ENCODE data around the gene WFIKKN2.
"Not testable (repeated sequence)": the region's sequence is repeated elsewhere in the genome, so short reads cannot be mapped to it uniquely, and the experiment has no call there.

The WFIKKN2 gene

GRCh38 chr17:50858486-50859225 is 23.3 kb downstream of the WFIKKN2 start:
- DNase-seq: no peak

- DNase-seq: not testable (repeated sequence)
These were observed 24.3 kb downstream of the WFIKKN2 start for GRCh38 chr17:50859727-50860126.

- DNase-seq: no peak
These were observed 25.9 kb downstream of the WFIKKN2 start for GRCh38 chr17:50861334-50861676.

GRCh38 chr17:50861822-50862528 is 26.6 kb downstream of the WFIKKN2 start:
- no peak for DNase-seq

GRCh38 chr17:50863221-50863843 is 27.9 kb downstream of the WFIKKN2 start:
- DNase-seq: peak; percentile 51

- DNase-seq: no peak
These were observed 28.5 kb downstream of the WFIKKN2 start for GRCh38 chr17:50863931-50864330.

- DNase-seq: no peak
These were observed 29.3 kb downstream of the WFIKKN2 start for GRCh38 chr17:50864747-50865059.

GRCh38 chr17:50865060-50865867 is 29.9 kb downstream of the WFIKKN2 start:
- DNase-seq: peak; percentile 59

- DNase-seq: no peak
These were observed 30.5 kb downstream of the WFIKKN2 start for GRCh38 chr17:50865868-50866260.

GRCh38 chr17:50866261-50866949 is 31.0 kb downstream of the WFIKKN2 start, which contains the start of gene TOB1:
TOB1 (minus strand) TSS chr17:50866354; CDS start chr17:50864017, 2,337 bp downstream.
- DNase-seq: peak; percentile 98

- DNase-seq: peak; percentile 64
These were observed 31.6 kb downstream of the WFIKKN2 start for GRCh38 chr17:50866950-50867362.

GRCh38 chr17:50867363-50868139 is 32.2 kb downstream of the WFIKKN2 start:
- DNase-seq: peak; percentile 93

- DNase-seq: no peak
These were observed 32.7 kb downstream of the WFIKKN2 start for GRCh38 chr17:50868140-50868438.

GRCh38 chr17:50868602-50869001 is 33.2 kb downstream of the WFIKKN2 start:
- no peak for DNase-seq

GRCh38 chr17:50871364-50871763 is 36.0 kb downstream of the WFIKKN2 start:
- DNase-seq: peak; percentile 76

GRCh38 chr17:50871898-50872297 is 36.5 kb downstream of the WFIKKN2 start:
- DNase-seq: no peak

GRCh38 chr17:50872710-50873424 is 37.5 kb downstream of the WFIKKN2 start:
- DNase-seq: peak; percentile 77

- DNase-seq: no peak
These were observed 39.7 kb downstream of the WFIKKN2 start for GRCh38 chr17:50875074-50875473.

- not testable (repeated sequence) for DNase-seq
These were observed 41.7 kb downstream of the WFIKKN2 start for GRCh38 chr17:50877042-50877441.

GRCh38 chr17:50877838-50878237 is 42.5 kb downstream of the WFIKKN2 start:
- no peak for DNase-seq

GRCh38 chr17:50879086-50879485 is 43.7 kb downstream of the WFIKKN2 start:
- no peak for DNase-seq
